SK-N-SH (cell line): ENCODE data around the gene KY.
A peak's percentile ranks its signal among the peaks of the same experiment; 100 is the strongest.

Experiments used
- EP300 ChIP-seq, 2 experiments: IDR thresholded peaks; 2 replicates each; pipeline versions ENCODE4 v1.4.0 to v1.6.1; 2012; ENCODE audit warnings: borderline replicate concordance in 1 of 2, low read depth in 1 of 2, low read length in 1 of 2
- GABPA ChIP-seq: IDR thresholded peaks from 2 replicates; pipeline ENCODE4 v1.4.0; 2012; ENCODE audit warnings: low read depth, mild to moderate bottlenecking
- POLR2AphosphoS5 ChIP-seq: IDR thresholded peaks from 2 replicates; pipeline ENCODE4 v1.6.1; 2012; ENCODE audit warnings: low read depth, low read length
- TF ChIP-seq, protein P1 (sequence below): fragments of 200-600 bp; sonication (generic); IDR thresholded peaks from 2 replicates; pipeline ENCODE4 v1.6.1; 2017; ENCODE audit warnings: antibody characterized with exemption, mild to moderate bottlenecking, moderate library complexity

DNA sequence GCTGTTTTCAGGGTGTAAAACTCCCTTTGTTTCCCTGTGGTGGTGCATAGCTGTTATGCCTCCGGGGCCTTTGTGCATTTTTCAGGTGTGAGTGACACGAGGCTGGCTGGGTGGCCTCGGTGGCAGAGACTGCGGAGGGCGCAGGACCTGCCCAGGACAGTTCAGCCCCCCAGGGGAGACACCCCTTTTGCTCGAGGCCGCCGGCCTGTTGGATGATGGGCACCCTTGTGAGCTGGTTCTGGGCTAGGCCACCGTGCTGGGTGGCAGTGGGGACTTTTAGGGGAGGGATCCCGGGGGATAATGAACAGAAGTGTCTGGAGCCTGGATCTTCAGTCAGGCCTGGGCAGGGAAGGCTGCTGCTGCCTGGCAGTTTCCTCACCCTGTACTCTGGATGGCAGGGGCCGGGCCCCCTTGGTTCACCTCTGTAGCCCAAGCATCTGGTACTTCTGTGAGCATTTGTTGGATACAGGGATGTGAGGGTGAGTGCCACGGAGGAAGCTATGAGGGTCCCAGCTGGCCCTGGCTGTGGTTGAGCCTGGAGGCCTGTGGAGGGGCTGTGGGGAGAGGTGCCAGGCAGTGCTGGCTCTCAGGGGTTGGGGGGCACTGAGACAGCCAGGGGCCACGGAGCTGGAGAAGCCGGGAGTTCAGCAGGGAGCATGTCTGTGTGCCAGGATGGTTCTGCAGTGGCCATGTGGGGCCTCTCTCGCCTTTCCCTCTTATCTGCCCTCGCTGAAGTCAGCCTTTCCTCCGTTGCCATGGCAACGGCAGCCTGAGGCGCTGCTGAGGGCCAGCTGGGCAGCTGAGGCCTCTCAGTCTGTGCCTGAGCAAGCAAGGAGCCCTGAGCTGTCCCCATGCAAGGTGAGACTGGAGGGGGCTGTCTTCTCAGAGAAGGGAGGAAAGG, 49.0 kb downstream of the KY start:
- TF ChIP-seq GABPA (no peak), POLR2AphosphoS5 (no peak), EP300 (IDR thresholded peaks at IDR 0.05; ENCODE audit: borderline replicate concordance in 1 of 2, low read depth in 1 of 2, low read length in 1 of 2) (peak in 1 of 2 experiments; percentile 41; a peak in 1 of 4 replicates)
- TF ChIP-seq, protein P1, sequence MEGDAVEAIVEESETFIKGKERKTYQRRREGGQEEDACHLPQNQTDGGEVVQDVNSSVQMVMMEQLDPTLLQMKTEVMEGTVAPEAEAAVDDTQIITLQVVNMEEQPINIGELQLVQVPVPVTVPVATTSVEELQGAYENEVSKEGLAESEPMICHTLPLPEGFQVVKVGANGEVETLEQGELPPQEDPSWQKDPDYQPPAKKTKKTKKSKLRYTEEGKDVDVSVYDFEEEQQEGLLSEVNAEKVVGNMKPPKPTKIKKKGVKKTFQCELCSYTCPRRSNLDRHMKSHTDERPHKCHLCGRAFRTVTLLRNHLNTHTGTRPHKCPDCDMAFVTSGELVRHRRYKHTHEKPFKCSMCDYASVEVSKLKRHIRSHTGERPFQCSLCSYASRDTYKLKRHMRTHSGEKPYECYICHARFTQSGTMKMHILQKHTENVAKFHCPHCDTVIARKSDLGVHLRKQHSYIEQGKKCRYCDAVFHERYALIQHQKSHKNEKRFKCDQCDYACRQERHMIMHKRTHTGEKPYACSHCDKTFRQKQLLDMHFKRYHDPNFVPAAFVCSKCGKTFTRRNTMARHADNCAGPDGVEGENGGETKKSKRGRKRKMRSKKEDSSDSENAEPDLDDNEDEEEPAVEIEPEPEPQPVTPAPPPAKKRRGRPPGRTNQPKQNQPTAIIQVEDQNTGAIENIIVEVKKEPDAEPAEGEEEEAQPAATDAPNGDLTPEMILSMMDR, result no peak
